ENCODE data around the gene CSNK2A1.

- TF ChIP-seq CTCF (IDR thresholded peaks at IDR 0.05; ENCODE audit: insufficient read depth, low read length) (no peak), POLR2AphosphoS5 (IDR thresholded peaks at IDR 0.05; ENCODE audit: low read depth) (no peak), SPI1 (IDR thresholded peaks at IDR 0.05; ENCODE audit: borderline replicate concordance, low read depth) (no peak), GABPA (IDR thresholded peaks at IDR 0.05; ENCODE audit: low read depth) (no peak)
Observed at GRCh38 chr20:556984-557383, 13.4 kb upstream of the CSNK2A1 start.
